ENCODE measurements around the gene ERVMER34-1.

Gene ERVMER34-1

DNA sequence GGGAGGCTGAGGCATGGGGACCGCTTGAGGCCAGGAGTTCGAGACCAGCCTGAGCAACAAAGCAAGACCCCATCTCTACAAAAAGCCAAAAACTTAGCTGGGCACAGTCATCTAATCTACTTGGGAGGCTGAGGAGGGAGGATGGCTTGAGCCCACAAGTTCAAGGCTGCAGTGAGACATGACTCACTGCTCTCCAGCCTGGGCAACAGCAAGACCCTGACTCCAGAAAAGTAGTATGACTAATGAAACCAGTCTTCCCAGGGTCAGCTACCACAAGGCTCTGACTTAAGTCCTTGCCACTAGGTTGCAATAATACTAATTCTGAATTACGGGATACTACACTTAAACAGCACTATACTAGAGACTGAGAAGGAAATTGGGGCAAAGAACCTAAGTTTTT is 33.1 kb downstream of the ERVMER34-1 start:
- no peak for DNase-seq (ENCODE audit: low read depth in 2 of 2)

GRCh38 chr4:52716364-52717151 is 34.7 kb downstream of the ERVMER34-1 start:
- DNase-seq (ENCODE audit: low read depth in 2 of 2), result no peak

- DNase-seq (ENCODE audit: low read depth in 2 of 2), result no peak
These were observed 35.3 kb downstream of the ERVMER34-1 start for GRCh38 chr4:52715914-52716313.

DNA sequence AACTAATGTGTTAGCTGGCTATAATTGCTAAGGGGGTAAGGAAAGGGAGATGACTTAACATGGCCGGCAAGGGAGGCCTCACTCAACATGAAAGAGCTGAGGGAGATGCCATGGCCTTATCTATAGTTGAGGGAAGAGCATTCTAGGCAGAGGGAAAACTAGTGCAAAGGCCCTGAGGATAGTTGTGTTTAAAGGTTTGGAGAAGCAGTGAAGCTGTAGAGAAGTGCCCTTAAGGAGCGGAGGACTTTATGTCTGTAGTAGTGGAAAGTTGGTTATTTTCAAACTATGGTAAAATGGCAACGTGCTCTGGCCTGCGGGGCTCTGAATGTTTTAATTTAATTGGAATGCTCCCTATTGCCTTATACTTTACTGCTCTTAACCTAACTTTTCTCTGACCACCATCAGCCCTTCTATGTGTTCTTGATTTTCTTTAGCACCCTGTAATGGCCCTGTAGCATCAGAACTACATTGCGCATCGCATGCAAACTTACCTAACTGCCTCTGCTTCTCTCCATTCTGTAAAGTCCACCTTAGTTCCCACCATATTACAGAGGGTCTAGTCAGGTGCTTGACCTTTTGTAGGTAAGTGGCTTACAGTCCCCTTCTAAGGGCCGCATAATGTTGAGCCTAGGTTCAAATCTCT is 35.8 kb downstream of the ERVMER34-1 start:
- DNase-seq (ENCODE audit: low read depth in 2 of 2), result no peak

- no peak for DNase-seq (ENCODE audit: low read depth in 2 of 2)
These were observed 36.5 kb downstream of the ERVMER34-1 start for GRCh38 chr4:52714597-52715254.

DNA sequence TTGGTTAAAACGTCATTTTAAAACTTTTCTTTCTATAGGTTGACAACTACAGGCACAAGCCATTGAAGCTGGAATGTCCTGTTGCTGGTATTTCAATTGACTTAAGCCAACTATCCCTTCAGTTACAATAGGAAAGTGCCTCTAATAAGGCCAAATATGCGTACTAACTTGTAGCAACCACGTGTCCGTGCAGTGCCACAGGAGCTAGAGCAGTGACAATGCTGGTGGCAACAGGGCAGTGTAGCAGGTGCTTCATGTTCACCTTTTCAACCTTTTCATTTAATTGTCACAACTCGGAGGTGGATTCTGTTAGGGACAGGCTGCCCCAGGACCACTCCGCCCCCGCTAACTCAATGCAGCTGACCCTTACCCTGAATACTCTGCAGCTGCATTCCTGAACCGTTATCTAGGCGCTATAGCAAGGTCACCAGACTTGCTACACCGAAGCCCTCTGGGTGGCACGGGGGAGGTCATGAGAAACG is 37.7 kb downstream of the ERVMER34-1 start:
- DNase-seq (ENCODE audit: low read depth in 2 of 2), result no peak

GRCh38 chr4:52712251-52713130 is 38.7 kb downstream of the ERVMER34-1 start:
- DNase-seq (ENCODE audit: low read depth in 2 of 2), result peak; percentile 89 to 95

DNA sequence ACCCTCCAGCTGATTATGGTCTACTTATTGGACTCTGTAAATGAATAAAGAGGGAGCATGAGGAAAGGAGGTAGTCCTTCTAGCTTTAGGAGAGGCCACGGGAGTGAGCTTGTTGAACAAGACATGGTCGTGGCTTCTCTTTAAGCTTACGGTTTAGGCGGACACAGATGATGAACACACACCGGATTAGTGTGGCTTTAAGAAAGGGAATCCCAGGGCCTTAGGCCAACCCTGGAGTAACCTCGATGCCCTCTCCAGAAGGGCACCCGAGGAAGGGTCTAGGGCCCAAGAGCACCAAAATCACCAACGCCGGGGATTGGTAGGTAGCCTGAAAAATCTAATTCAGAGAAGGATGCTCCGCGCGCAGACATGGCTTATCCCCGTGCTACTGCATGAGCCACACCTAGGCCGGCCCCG is 39.4 kb downstream of the ERVMER34-1 start:
- DNase-seq (ENCODE audit: low read depth in 2 of 2), result no peak

- DNase-seq (ENCODE audit: low read depth in 2 of 2), result no peak
These were observed 40.0 kb downstream of the ERVMER34-1 start for GRCh38 chr4:52711272-52711671.

DNA sequence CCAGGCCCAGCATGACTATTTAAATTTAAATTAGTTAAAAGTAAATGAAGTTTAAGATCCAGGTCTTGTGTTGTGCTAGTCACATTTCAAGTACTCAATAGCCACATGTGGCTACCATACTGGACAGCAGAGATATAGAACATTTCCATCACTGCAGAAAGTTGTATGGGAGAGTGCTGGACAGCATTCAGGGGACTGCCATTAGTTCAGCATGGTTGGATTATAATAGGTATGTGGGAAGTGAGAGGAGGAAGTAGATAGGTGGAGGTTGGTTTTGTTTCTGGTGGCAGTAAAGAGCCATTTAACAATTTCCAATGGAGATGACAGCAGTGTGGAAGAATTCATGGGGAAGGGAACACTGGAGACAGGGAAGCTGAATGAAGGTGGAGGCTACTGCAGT is 42.1 kb downstream of the ERVMER34-1 start:
- DNase-seq (ENCODE audit: low read depth in 2 of 2), result no peak

GRCh38 chr4:52704661-52705060 is 46.6 kb downstream of the ERVMER34-1 start:
- DNase-seq (ENCODE audit: low read depth in 2 of 2), result no peak

- DNase-seq (ENCODE audit: low read depth in 2 of 2), result no peak
These were observed 47.1 kb downstream of the ERVMER34-1 start for GRCh38 chr4:52704133-52704532.

- DNase-seq (ENCODE audit: low read depth in 2 of 2), result no peak
These were observed 50.0 kb downstream of the ERVMER34-1 start for GRCh38 chr4:52701207-52701606.

- DNase-seq (ENCODE audit: low read depth in 2 of 2), result no peak
These were observed 56.3 kb downstream of the ERVMER34-1 start for GRCh38 chr4:52694936-52695335.

GRCh38 chr4:52693492-52693891 is 57.7 kb downstream of the ERVMER34-1 start:
- no peak for DNase-seq (ENCODE audit: low read depth in 2 of 2)

Measured in stimulated activated CD4-positive, alpha-beta T cell treated with anti-CD3 and anti-CD28 coated beads, Interleukin-1b, Interleukin-23, amount 100 ng/mL, for 1 hour (primary cell).